Thymus (tissue), 11 donors: Measurements from ENCODE around the gene MPEG1. TPM values are rescaled to one million over a fixed set of nuclear protein-coding genes. Genes with fewer than 3 reads are reported as not detected.

Experiments
- DNase-seq, 9 donors: peaks; one replicate each; pipeline ENCODE4 v3.0.0-alpha.2; 2013; ENCODE audit warnings: low spot score in 9 of 9, low read depth in 6 of 9, missing footprints in 1 of 9
- H3K27ac ChIP-seq, 2 donors: one replicate each; pipeline ENCODE4 v1.5.1; 2013; ENCODE audit warnings: control low read depth in 1 of 2, low read depth in 1 of 2, low read length in 1 of 2, mild to moderate bottlenecking in 1 of 2, moderate library complexity in 1 of 2
- H3K27me3 ChIP-seq, 2 donors: one replicate each; pipeline ENCODE4 v1.5.1; 2013; ENCODE audit warnings: low read length in 1 of 2; ENCODE audit not compliant: control insufficient read depth in 2 of 2, insufficient read depth in 1 of 2
- H3K36me3 ChIP-seq, 2 donors: one replicate each; pipeline ENCODE4 v1.5.1; 2013; ENCODE audit warnings: low read length in 1 of 2, mild to moderate bottlenecking in 1 of 2, moderate library complexity in 1 of 2; ENCODE audit not compliant: control insufficient read depth in 2 of 2, insufficient read depth in 2 of 2
- H3K4me1 ChIP-seq, 2 donors: one replicate each; pipeline ENCODE4 v1.5.1; 2013; ENCODE audit warnings: low read length in 2 of 2; ENCODE audit not compliant: control insufficient read depth in 2 of 2, insufficient read depth in 2 of 2
- H3K4me3 ChIP-seq, 2 donors: one replicate each; pipeline ENCODE4 v1.5.1; 2013; ENCODE audit warnings: low read length in 2 of 2, control low read depth in 1 of 2, mild to moderate bottlenecking in 1 of 2
- H3K9me3 ChIP-seq, 2 donors: one replicate each; pipeline ENCODE4 v1.5.1; 2013; ENCODE audit warnings: low read length in 1 of 2, mild to moderate bottlenecking in 1 of 2; ENCODE audit not compliant: control insufficient read depth in 2 of 2, insufficient read depth in 1 of 2
- WGBS: extraction: QIAGEN DNeasy Blood & Tissue Kit; methylation state at CpG from one replicate; pipeline ENCODE4 v1.1.7; 2013; 5-methylcytosine and 5-hydroxymethylcytosine counted together
- polyA plus RNA-seq: library from polyadenylated mRNA; stranded (reverse); fragments of 200-250 nt; gene quantifications from one replicate; pipeline ENCODE4 v1.2.3, GENCODE V29; 2013
- total RNA-seq: library from RNA; stranded (reverse); fragments of 120-200 nt; gene quantifications from one replicate; pipeline ENCODE4 v1.2.4, GENCODE V29; 2013
- donor health status: healthy.

Gene MPEG1
- total and polyA plus RNA-seq, 2 donors = 24.6 to 55.0 TPM

DNA sequence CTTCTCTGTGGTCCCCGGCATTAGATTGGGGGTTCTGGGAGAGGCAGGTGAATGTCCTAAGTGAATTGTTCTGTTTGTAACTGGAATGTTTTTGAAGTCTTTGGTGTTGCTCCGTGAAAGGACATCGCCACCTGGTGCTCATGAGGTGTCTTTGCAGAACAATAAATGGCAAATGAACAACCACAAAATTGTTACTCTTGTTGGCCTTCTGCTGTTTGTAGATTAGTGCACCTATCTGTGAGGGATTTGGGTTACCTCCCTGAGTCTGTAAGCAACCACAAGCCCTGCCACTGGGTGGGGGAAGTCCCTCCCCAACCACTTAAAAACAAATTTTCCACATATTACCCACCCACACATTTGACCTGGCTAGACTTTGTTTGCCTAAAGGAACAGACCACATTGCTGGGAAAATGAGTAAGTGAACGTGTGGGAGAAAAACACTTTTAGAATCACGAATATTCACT, 4.7 kb downstream of the MPEG1 start:
- no peak overlapping the region for H3K4me3 ChIP-seq
- WGBS = 25% methylated on average over 5 of the region's 5 CpGs

DNA sequence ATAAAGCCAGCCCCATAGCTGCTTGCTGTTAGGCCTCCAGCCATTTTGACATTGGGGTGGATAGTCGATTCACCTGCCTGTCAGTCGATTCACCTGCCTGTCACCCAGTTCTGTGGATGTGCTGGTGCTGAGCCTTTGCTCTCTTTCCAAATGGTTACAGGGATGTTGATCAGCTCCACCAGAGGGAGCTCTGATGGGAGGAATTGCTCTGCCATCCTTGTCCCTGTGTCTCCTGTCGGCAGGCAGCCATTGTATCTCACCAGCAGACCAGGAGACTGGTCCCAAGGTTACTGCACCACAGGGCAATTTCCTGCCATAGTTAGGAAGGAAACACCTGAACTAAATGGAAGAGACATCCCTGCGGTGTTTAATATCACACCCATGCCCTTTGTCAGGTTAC, 6.1 kb downstream of the MPEG1 start:
- DNase-seq = peak in 1 of 9 donors; percentile 11
- H3K4me1 ChIP-seq = peaks cover 0 to 2% of the 10 kb centered on the region in 2 donors
- no peaks in the 10 kb centered on the region for H3K36me3 ChIP-seq
- 80% methylated on average over 4 of the region's 4 CpGs for WGBS
- H3K27me3 ChIP-seq = no peaks in the 10 kb centered on the region
- no peak overlapping the region for H3K27ac ChIP-seq
- H3K9me3 ChIP-seq = no peaks in the 10 kb centered on the region
- H3K4me3 ChIP-seq = no peak overlapping the region

More for the DNA sequence above, 4.7 kb downstream of the MPEG1 start:
- no peaks in the 10 kb centered on the region for H3K27me3 ChIP-seq
- H3K4me1 ChIP-seq = peaks cover 0 to 2% of the 10 kb centered on the region in 2 donors
- H3K27ac ChIP-seq = no peak overlapping the region
- H3K9me3 ChIP-seq = no peaks in the 10 kb centered on the region
- DNase-seq = peak in 5 of 9 donors; percentile 11 to 51 (median 17)
- H3K36me3 ChIP-seq = no peaks in the 10 kb centered on the region

DNA sequence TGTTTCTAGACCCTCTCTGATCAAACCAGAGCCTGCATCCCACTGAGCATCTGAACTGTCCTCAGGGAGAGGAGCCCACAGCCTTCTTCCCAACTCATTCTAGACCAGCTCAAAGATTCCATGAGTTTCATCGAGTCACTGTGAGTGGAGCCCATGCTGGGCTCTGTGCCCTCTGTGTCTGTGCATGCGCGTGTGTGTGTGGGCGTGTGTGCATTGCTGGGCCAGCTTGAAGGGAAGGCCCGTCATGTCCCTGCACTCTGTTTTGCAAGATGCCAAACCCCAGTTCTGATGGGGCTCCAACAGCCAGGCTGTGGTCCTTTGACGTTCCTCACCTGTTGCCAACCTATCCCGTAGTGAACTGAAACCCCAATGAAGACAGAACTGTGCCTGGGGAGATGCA, 7.1 kb downstream of the MPEG1 start:
- no peaks in the 10 kb centered on the region for H3K27me3 ChIP-seq
- WGBS = 98% methylated on average over 7 of the region's 7 CpGs
- no peak overlapping the region for H3K4me3 ChIP-seq
- no peak overlapping the region for H3K27ac ChIP-seq
- peaks cover 0 to 2% of the 10 kb centered on the region in 2 donors for H3K4me1 ChIP-seq
- no peak for DNase-seq
- no peaks in the 10 kb centered on the region for H3K36me3 ChIP-seq
- no peaks in the 10 kb centered on the region for H3K9me3 ChIP-seq

DNA sequence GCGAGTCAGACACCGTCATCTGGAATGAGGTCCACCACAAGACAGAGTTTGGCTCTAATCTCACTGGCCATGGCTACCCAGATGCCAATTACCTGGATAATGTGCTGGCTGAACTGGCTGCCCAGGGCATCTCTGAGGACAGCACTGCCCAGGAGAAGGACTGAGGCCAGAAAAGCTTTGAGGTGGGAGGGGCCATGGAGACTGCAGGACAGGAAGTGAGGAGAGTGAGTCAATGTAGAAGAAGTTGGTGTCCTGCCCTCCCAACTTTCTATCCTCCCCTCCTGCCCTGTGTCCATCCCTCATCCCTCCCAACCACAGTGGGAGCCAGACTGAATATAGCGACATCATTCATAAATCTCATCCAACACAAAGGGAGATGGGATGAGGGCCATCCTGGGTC, 8.0 kb downstream of the MPEG1 start:
- DNase-seq = no peak
- H3K27me3 ChIP-seq = no peaks in the 10 kb centered on the region
- 97% methylated on average over 3 of the region's 3 CpGs for WGBS
- H3K9me3 ChIP-seq = no peaks in the 10 kb centered on the region
- H3K4me3 ChIP-seq = no peak overlapping the region
- H3K4me1 ChIP-seq = peaks cover 0 to 2% of the 10 kb centered on the region in 2 donors
- H3K27ac ChIP-seq = no peak overlapping the region
- H3K36me3 ChIP-seq = no peaks in the 10 kb centered on the region

DNA sequence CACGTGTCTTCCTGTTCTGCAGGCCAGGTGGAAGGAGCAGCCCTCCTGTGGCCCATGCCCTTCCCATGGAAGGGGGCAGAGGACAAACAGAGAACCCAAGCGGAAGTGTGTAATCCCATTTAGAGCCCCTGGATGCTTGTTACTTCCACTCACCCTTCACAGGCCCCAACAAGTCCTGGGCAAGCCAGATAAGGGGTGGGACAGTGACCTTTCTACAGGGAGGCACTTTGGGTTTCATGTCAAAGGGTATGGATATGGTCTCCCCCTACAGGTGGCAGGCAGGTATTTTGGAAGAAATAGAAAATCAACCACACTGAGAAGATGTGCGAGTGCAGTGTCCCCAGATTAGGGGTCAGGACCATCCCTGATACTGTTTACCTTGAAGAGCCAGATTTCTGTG, 11.4 kb downstream of the MPEG1 start:
- no peak for DNase-seq
- no peaks in the 10 kb centered on the region for H3K9me3 ChIP-seq
- H3K4me1 ChIP-seq = no peaks in the 10 kb centered on the region
- WGBS = 96% methylated on average over 3 of the region's 3 CpGs
- H3K4me3 ChIP-seq = no peak overlapping the region
- no peaks in the 10 kb centered on the region for H3K27me3 ChIP-seq
- no peaks in the 10 kb centered on the region for H3K36me3 ChIP-seq
- H3K27ac ChIP-seq = no peak overlapping the region

DNA sequence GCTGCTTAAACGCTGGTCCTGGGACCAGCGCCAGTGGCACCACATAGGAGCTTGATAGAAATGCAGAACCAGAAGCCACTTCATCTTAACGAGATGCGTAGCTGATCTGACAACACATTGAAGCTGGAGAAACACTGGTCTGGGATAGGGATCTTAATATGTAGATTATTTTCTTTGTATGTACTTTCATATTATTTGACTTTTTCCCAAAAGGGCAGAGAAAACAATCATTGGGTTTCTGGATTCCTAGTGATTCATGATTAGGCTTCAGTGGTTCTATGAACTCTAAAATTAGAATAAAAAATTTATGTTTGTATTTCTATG, 12.3 kb downstream of the MPEG1 start:
- H3K4me3 ChIP-seq = no peak overlapping the region
- no peaks in the 10 kb centered on the region for H3K4me1 ChIP-seq
- no peak for DNase-seq
- H3K9me3 ChIP-seq = no peaks in the 10 kb centered on the region
- H3K27ac ChIP-seq = no peak overlapping the region
- no peaks in the 10 kb centered on the region for H3K27me3 ChIP-seq
- H3K36me3 ChIP-seq = no peaks in the 10 kb centered on the region
- WGBS = 57% methylated on average over 4 of the region's 4 CpGs

DNA sequence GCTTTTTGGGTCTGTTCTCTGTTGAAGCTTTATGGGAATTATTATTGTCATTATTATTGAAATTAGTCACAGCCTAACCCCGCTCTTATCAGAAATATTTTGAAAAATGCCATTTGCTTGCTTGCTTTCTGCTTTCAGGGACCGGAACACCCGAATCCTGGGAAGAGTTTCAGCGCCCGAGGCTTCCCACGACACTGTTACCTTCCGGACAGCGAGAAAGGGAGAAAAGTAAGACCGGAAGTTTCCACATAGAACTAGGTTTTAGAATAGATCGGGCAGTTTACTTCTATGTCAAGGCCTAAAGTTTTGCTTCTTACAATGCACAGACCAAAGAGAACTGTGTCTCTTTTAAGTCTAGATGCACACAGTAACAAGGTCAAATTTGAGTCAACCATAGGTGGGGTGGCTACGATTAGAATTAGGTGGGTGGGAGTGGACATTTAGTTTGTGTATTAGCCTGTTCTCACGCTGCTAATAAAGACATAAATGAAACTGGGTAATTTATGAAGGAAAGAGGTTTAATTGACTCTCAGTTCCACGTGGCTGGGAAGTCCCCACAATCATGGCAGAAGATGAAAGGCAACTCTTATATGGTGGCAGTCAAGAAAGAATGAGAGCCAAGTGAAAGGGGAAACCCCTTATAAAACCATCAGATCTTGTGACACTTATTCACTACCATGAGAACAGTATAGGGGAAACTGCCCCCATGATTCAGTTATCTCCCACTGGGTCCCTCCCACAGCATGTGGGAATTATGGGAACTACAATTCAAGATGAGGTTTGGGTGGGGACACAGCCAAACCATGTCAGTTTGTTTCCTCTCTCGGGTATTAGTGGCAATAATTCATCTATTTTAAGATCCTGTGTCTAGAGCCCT, 12.9 kb downstream of the MPEG1 start:
- no peak for DNase-seq
- H3K27me3 ChIP-seq = no peaks in the 10 kb centered on the region
- no peak overlapping the region for H3K27ac ChIP-seq
- no peaks in the 10 kb centered on the region for H3K4me1 ChIP-seq
- H3K9me3 ChIP-seq = no peaks in the 10 kb centered on the region
- 85% methylated on average over 14 of the region's 14 CpGs for WGBS
- no peaks in the 10 kb centered on the region for H3K36me3 ChIP-seq
- no peak overlapping the region for H3K4me3 ChIP-seq

DNA sequence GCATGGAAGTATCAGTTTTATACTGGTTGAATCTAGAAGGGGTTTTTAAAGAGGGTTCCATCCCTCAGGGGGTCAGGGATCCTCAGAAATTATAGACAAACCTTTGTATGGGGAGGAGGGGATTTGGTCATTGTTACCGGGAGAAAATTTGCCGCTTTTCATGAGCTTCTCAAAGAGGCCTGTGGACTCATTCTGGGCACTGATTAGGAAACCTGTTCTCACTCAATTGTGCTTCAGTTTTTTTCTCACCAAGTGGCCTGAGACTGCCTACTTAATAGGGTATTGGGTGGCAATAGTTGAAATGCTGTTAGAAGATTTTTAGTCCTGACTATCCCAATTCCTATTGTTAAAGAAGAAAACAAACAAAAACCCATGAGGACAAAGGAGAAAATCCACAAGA, 14.0 kb downstream of the MPEG1 start:
- no peak for DNase-seq
- Histone ChIP-seq H3K36me3 (no peaks in the 10 kb centered on the region), H3K27ac (no peak overlapping the region), H3K9me3 (no peaks in the 10 kb centered on the region), H3K27me3 (no peaks in the 10 kb centered on the region), H3K4me1 (no peaks in the 10 kb centered on the region), H3K4me3 (no peak overlapping the region)
- WGBS = 96% methylated on average over 2 of the region's 2 CpGs

DNA sequence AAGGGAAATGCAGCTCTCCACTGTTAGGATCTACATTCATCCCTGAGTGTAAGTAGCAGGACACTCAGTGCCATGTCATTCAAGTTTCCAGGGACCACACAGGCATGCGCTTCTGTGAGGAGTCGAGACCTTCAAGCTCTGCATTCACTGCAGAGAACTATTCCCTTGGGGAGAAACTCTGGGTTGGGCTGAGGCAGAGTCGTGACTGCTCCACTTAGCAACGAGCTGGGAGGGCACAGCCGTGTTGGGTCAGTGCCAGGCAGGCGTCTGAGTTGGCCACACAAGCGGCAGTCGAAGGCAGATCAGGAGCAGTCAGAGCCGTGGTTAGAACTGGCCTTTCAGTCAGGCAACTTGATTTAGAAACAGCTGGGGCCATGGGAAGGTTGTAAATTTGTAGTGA, 14.7 kb downstream of the MPEG1 start:
- DNase-seq = no peak
- no peak overlapping the region for H3K27ac ChIP-seq
- H3K27me3 ChIP-seq = no peaks in the 10 kb centered on the region
- H3K36me3 ChIP-seq = no peaks in the 10 kb centered on the region
- no peaks in the 10 kb centered on the region for H3K4me1 ChIP-seq
- no peaks in the 10 kb centered on the region for H3K9me3 ChIP-seq
- H3K4me3 ChIP-seq = no peak overlapping the region
- 29% methylated on average over 9 of the region's 9 CpGs for WGBS
